Measurements from ENCODE around the gene FAM83E. TPM values are rescaled to one million over a fixed set of nuclear protein-coding genes. Genes with fewer than 3 reads are reported as not detected.

FAM83E gene
- total RNA-seq, 1 experiment from 2014 or later = 8.8 TPM

- TF ChIP-seq, protein P1, sequence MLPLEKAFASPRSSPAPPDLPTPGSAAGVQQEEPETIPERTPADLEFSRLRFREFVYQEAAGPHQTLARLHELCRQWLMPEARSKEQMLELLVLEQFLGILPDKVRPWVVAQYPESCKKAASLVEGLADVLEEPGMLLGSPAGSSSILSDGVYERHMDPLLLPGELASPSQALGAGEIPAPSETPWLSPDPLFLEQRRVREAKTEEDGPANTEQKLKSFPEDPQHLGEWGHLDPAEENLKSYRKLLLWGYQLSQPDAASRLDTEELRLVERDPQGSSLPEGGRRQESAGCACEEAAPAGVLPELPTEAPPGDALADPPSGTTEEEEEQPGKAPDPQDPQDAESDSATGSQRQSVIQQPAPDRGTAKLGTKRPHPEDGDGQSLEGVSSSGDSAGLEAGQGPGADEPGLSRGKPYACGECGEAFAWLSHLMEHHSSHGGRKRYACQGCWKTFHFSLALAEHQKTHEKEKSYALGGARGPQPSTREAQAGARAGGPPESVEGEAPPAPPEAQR (CRISPR knock-in tag; IDR thresholded peaks at IDR 0.05) = no peak
- TF ChIP-seq ZNF423 (CRISPR knock-in tag; IDR thresholded peaks at IDR 0.05) (no peak), ZNF512 (CRISPR knock-in tag; IDR thresholded peaks at IDR 0.05; ENCODE audit: borderline replicate concordance) (no peak), FOXJ3 (CRISPR knock-in tag; IDR thresholded peaks at IDR 0.05; ENCODE audit: borderline replicate concordance) (no peak), ZBTB21 (CRISPR knock-in tag; IDR thresholded peaks at IDR 0.05; ENCODE audit: borderline replicate concordance) (no peak), MAX (CRISPR knock-in tag; IDR thresholded peaks at IDR 0.05) (no peak), JAZF1 (CRISPR knock-in tag; IDR thresholded peaks at IDR 0.05) (no peak), ZNF317 (CRISPR knock-in tag; IDR thresholded peaks at IDR 0.05; ENCODE audit: borderline replicate concordance, low read depth) (no peak), CTCF (IDR thresholded peaks at IDR 0.05) (no peak), USF2 (CRISPR knock-in tag; IDR thresholded peaks at IDR 0.05) (no peak), HMGA2 (CRISPR knock-in tag; IDR thresholded peaks at IDR 0.05) (no peak), ZNF121 (CRISPR knock-in tag; IDR thresholded peaks at IDR 0.05) (no peak), ZBTB43 (CRISPR knock-in tag; IDR thresholded peaks at IDR 0.05) (no peak), ETV6 (CRISPR knock-in tag; IDR thresholded peaks at IDR 0.05) (no peak), FOXP4 (CRISPR knock-in tag; IDR thresholded peaks at IDR 0.05) (no peak), E2F5 (CRISPR knock-in tag; IDR thresholded peaks at IDR 0.05) (no peak), KAT7 (CRISPR knock-in tag; IDR thresholded peaks at IDR 0.05; ENCODE audit: borderline replicate concordance) (no peak), ZNF138 (CRISPR knock-in tag; conservative IDR thresholded peaks at IDR 0.05) (no peak)
- TF ChIP-seq, protein P2, sequence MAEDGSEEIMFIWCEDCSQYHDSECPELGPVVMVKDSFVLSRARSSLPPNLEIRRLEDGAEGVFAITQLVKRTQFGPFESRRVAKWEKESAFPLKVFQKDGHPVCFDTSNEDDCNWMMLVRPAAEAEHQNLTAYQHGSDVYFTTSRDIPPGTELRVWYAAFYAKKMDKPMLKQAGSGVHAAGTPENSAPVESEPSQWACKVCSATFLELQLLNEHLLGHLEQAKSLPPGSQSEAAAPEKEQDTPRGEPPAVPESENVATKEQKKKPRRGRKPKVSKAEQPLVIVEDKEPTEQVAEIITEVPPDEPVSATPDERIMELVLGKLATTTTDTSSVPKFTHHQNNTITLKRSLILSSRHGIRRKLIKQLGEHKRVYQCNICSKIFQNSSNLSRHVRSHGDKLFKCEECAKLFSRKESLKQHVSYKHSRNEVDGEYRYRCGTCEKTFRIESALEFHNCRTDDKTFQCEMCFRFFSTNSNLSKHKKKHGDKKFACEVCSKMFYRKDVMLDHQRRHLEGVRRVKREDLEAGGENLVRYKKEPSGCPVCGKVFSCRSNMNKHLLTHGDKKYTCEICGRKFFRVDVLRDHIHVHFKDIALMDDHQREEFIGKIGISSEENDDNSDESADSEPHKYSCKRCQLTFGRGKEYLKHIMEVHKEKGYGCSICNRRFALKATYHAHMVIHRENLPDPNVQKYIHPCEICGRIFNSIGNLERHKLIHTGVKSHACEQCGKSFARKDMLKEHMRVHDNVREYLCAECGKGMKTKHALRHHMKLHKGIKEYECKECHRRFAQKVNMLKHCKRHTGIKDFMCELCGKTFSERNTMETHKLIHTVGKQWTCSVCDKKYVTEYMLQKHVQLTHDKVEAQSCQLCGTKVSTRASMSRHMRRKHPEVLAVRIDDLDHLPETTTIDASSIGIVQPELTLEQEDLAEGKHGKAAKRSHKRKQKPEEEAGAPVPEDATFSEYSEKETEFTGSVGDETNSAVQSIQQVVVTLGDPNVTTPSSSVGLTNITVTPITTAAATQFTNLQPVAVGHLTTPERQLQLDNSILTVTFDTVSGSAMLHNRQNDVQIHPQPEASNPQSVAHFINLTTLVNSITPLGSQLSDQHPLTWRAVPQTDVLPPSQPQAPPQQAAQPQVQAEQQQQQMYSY (CRISPR knock-in tag; IDR thresholded peaks at IDR 0.05) = no peak
- TF ChIP-seq, protein P3, sequence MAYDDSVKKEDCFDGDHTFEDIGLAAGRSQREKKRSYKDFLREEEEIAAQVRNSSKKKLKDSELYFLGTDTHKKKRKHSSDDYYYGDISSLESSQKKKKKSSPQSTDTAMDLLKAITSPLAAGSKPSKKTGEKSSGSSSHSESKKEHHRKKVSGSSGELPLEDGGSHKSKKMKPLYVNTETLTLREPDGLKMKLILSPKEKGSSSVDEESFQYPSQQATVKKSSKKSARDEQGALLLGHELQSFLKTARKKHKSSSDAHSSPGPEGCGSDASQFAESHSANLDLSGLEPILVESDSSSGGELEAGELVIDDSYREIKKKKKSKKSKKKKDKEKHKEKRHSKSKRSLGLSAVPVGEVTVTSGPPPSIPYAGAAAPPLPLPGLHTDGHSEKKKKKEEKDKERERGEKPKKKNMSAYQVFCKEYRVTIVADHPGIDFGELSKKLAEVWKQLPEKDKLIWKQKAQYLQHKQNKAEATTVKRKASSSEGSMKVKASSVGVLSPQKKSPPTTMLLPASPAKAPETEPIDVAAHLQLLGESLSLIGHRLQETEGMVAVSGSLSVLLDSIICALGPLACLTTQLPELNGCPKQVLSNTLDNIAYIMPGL (CRISPR knock-in tag; IDR thresholded peaks at IDR 0.05) = no peak
- no peak for DNase-seq (ENCODE audit: low spot score)
- H3K9me3 Mint-ChIP-seq = no peaks in the 10 kb centered on the region
- H3K4me1 Mint-ChIP-seq = peaks cover 35% of the 10 kb centered on the region
- ChIA-PET POLR2A (no interaction called here), CTCF (interaction anchor here (2.3 kb wide), 1 partner anchor 13 kb away, joined by 8 read pairs; the partner anchor contains the start of gene CA11)
- peaks cover 8% of the 10 kb centered on the region for H3K27me3 Mint-ChIP-seq (ENCODE audit: low read depth)
- no peak overlapping the region for H3K27ac Mint-ChIP-seq
- H3K36me3 Mint-ChIP-seq = no peaks in the 10 kb centered on the region
- no peak overlapping the region for H3K4me3 Mint-ChIP-seq
- ATAC-seq = no peak
Measured at GRCh38 chr19:48632692-48633147, 17.8 kb upstream of the FAM83E start.
